ENCODE results near the gene HBM.

DNA sequence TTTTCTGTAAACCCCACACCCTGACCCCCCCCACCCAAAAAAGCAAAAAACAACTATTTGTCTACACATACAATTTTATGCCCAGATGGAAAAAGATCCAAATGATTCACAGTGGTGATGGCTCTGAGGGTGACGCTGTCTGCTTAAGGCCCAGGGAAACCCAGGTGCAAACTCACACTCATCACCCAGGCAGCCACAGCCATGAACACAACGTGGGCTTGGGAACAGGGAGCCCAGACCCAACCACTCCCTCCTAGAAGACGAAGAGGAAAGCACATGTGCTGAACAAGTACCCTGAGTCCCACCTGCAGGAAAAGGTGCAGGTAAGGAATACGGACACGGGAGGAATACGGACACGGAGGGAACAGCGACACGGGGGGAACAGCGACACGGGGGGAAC is 19.9 kb downstream of the HBM start:
- TF ChIP-seq, protein P1, sequence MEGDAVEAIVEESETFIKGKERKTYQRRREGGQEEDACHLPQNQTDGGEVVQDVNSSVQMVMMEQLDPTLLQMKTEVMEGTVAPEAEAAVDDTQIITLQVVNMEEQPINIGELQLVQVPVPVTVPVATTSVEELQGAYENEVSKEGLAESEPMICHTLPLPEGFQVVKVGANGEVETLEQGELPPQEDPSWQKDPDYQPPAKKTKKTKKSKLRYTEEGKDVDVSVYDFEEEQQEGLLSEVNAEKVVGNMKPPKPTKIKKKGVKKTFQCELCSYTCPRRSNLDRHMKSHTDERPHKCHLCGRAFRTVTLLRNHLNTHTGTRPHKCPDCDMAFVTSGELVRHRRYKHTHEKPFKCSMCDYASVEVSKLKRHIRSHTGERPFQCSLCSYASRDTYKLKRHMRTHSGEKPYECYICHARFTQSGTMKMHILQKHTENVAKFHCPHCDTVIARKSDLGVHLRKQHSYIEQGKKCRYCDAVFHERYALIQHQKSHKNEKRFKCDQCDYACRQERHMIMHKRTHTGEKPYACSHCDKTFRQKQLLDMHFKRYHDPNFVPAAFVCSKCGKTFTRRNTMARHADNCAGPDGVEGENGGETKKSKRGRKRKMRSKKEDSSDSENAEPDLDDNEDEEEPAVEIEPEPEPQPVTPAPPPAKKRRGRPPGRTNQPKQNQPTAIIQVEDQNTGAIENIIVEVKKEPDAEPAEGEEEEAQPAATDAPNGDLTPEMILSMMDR (IDR thresholded peaks at IDR 0.05), result no peak
- no peak for TF ChIP-seq NFIC (IDR thresholded peaks at IDR 0.05; ENCODE audit: borderline replicate concordance)
- TF ChIP-seq EZH2phosphoT487 (IDR thresholded peaks at IDR 0.05; ENCODE audit: borderline replicate concordance, low read depth), result no peak
- no peak for TF ChIP-seq RFX5 (IDR thresholded peaks at IDR 0.05; ENCODE audit: low read length)
- TF ChIP-seq, protein P2, sequence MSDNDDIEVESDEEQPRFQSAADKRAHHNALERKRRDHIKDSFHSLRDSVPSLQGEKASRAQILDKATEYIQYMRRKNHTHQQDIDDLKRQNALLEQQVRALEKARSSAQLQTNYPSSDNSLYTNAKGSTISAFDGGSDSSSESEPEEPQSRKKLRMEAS (IDR thresholded peaks at IDR 0.05; ENCODE audit: low read depth), result no peak
- no peak for TF ChIP-seq TAF1 (IDR thresholded peaks at IDR 0.05; ENCODE audit: borderline replicate concordance, low read depth, low read length)
- no peak for TF ChIP-seq EP300 (IDR thresholded peaks at IDR 0.05; ENCODE audit: borderline replicate concordance in 1 of 2, low read depth in 1 of 2, low read length in 1 of 2)
- no peak for TF ChIP-seq POLR2AphosphoS5 (IDR thresholded peaks at IDR 0.05; ENCODE audit: low read depth, low read length)
- no peak for TF ChIP-seq TCF12 (IDR thresholded peaks at IDR 0.05)
- no peak for TF ChIP-seq JUND (IDR thresholded peaks at IDR 0.05)
- TF ChIP-seq MXI1 (IDR thresholded peaks at IDR 0.05; ENCODE audit: low read depth, low read length), result no peak
- TF ChIP-seq FOXJ3 (CRISPR knock-in tag; IDR thresholded peaks at IDR 0.05), result no peak

All from SK-N-SH (cell line).